Psoas muscle (tissue), 8 donors: ENCODE measurements around the gene SLIT3. TPM values are rescaled to one million over a fixed set of nuclear protein-coding genes. Genes with fewer than 3 reads are reported as not detected.

Experiments
- ATAC-seq, 4 donors: fragments of 200-7000 bp; cut with Tn5 transposase; one replicate each; pipeline ENCODE4 v1.9.1; 2020; ENCODE audit warnings: moderate library complexity in 3 of 4, mild to moderate bottlenecking in 2 of 4
- DNase-seq, 2 donors: peaks; one replicate each; pipeline ENCODE4 v3.0.0-alpha.2; 2020
- H3K27ac ChIP-seq: fragments of 200-600 bp; one replicate; pipeline ENCODE4 v1.8.0; 2022
- H3K27me3 ChIP-seq, 3 donors: fragments of 200-600 bp in 1 of 3; one replicate each; pipeline versions ENCODE4 v1.6.1 to v1.8.0; 2013 to 2022; ENCODE audit warnings: low read length in 2 of 3, mild to moderate bottlenecking in 2 of 3, moderate library complexity in 1 of 3; ENCODE audit not compliant: insufficient read depth in 3 of 3
- H3K36me3 ChIP-seq, 2 donors: fragments of 200-600 bp in 1 of 2; one replicate each; pipeline versions ENCODE4 v1.6.1 to v1.8.0; 2013 to 2022; ENCODE audit warnings: low read depth in 1 of 2, mild to moderate bottlenecking in 1 of 2, moderate library complexity in 1 of 2; ENCODE audit not compliant: insufficient read depth in 1 of 2
- H3K4me1 ChIP-seq: fragments of 200-600 bp; one replicate; pipeline ENCODE4 v1.8.0; 2022
- H3K4me3 ChIP-seq: fragments of 200-600 bp; one replicate; pipeline ENCODE4 v1.8.0; 2022; ENCODE audit warnings: mild to moderate bottlenecking
- H3K9me3 ChIP-seq: fragments of 200-600 bp; one replicate; pipeline ENCODE4 v1.8.0; 2022
- WGBS, 3 donors: extraction: QIAGEN DNeasy Blood & Tissue Kit; methylation state at CpG; one replicate each; pipeline versions ENCODE4 v1.1.6 to v1.1.7; 2013; 5-methylcytosine and 5-hydroxymethylcytosine counted together
- intact Hi-C, 2 donors: fragments of 100-400 bp; cut with DNase I; formaldehyde crosslinking; loops; one replicate each; pipeline versions ENCODE4 v1.11.0 to v1.14.2; 2022
- polyA plus RNA-seq, 3 donors: library from polyadenylated mRNA; stranded (reverse); fragments of 200-250 nt; gene quantifications; one replicate each; pipeline ENCODE4 v1.2.3, GENCODE V29; 2013
- total RNA-seq, 4 donors: library from RNA; stranded (reverse); fragmentation: NEBNext Ultra II Directional in 2 of 4; extraction: Animal tissue kit (Norgen Biotek cat#: 25700) in 2 of 4; gene quantifications; one replicate each; pipeline versions ENCODE4 v1.2.1 to v1.2.4, GENCODE V29; 2021 to 2023
- TF ChIP-seq, protein P1 (sequence below): fragments of 200-600 bp; IDR thresholded peaks from one replicate; pipeline ENCODE4 v1.8.0; 2022; ENCODE audit warnings: antibody characterized with exemption
- donor health status: healthy with polysubstance abuse.
- donor health status: DM: no; HTN: no; CAD: no; lungs with moderate emphysema.
- donor health status: Bipolar disorder and iron deficiency.
- donor health status: healthy.
- donor health status: DM: yes; HTN: yes; CAD: no.
- donor health status: DM: no; HTN: no; CAD: no.
- donor health status: DM: no; HTN: no; CAD: no.
- donor health status: DM: yes; HTN: yes; CAD: no.

Gene SLIT3
- total and polyA plus RNA-seq, 7 donors: 0.81 to 5.9 (median 2.1) TPM

DNA sequence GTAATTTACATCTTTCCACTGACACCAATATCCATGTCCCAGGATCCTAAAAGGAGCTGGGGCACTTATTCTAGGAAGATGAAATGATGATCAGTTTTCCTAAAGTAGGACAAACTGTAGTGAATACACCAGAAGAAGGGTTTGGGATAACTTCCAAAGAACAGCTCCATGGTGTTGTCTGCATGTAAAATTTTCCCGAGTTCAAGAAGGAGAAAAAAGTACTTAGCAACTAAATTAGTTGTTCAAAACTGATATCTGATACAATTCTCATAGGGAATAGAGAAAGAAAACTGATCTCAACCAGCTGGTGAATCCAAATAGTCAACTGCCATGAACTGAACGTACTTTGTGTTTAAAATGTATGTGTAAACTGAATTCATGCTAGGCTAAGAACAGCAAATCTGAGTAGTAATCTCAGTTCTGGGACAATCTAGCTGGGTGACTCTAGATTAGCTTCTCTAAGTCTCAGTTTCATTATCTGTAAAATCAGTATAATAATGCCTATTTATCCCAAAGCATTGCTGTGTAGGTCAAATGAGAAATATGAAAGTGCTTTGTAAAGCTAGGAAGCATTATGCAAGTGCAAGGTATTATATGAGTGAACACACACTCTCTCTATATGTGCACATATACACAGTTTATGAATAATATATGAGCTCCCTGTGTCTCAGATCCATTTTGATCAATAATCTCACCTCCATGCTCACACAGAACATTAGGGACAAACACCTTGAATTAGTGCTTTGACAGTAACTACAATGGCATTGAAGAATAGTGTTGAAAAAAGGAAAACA lies 357.7 kb downstream of the SLIT3 start:
- Histone ChIP-seq H3K27me3 (no peaks in the 10 kb centered on the region), H3K4me1 (no peaks in the 10 kb centered on the region), H3K4me3 (no peak overlapping the region), H3K27ac (no peak overlapping the region), H3K9me3 (no peaks in the 10 kb centered on the region), H3K36me3 (no peaks in the 10 kb centered on the region)
- TF ChIP-seq, protein P1, sequence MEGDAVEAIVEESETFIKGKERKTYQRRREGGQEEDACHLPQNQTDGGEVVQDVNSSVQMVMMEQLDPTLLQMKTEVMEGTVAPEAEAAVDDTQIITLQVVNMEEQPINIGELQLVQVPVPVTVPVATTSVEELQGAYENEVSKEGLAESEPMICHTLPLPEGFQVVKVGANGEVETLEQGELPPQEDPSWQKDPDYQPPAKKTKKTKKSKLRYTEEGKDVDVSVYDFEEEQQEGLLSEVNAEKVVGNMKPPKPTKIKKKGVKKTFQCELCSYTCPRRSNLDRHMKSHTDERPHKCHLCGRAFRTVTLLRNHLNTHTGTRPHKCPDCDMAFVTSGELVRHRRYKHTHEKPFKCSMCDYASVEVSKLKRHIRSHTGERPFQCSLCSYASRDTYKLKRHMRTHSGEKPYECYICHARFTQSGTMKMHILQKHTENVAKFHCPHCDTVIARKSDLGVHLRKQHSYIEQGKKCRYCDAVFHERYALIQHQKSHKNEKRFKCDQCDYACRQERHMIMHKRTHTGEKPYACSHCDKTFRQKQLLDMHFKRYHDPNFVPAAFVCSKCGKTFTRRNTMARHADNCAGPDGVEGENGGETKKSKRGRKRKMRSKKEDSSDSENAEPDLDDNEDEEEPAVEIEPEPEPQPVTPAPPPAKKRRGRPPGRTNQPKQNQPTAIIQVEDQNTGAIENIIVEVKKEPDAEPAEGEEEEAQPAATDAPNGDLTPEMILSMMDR: no peak
- no peak for ATAC-seq
- WGBS, 3 donors: 23 to 30% (median 24%) methylated on average over 2 of the region's 2 CpGs
- DNase-seq: no peak
- intact Hi-C loops: no loop called here

DNA sequence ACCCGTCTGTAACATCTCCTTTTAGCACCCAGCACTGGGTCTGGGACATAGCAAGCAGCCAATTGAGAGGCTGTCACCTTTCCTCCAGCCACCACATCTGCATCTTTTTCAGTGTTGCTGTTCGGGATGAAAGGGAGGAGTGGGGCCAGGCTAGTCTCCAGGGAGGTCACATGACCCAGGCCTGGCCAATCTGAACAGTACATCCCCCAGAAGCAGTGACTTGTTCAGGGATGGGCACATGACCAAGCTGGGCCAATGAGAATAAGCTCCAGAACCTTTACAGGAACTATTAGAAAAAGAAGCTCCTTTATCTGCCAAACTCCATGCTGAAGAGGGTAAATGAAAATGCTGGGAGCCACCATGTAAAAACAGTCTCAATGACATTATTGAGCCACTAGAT lies 359.0 kb downstream of the SLIT3 start:
- intact Hi-C loops: no loop called here
- ATAC-seq (no peak), DNase-seq (no peak)
- 35 to 49% (median 42%) methylated on average over 2 of the region's 2 CpGs for WGBS, 3 donors
- TF ChIP-seq, protein P1: no peak
- H3K4me3 ChIP-seq: no peak overlapping the region
- H3K27me3 ChIP-seq: no peaks in the 10 kb centered on the region
- H3K36me3 ChIP-seq: no peaks in the 10 kb centered on the region
- H3K4me1 ChIP-seq: no peaks in the 10 kb centered on the region
- H3K27ac ChIP-seq: no peak overlapping the region
- H3K9me3 ChIP-seq: no peaks in the 10 kb centered on the region

DNA sequence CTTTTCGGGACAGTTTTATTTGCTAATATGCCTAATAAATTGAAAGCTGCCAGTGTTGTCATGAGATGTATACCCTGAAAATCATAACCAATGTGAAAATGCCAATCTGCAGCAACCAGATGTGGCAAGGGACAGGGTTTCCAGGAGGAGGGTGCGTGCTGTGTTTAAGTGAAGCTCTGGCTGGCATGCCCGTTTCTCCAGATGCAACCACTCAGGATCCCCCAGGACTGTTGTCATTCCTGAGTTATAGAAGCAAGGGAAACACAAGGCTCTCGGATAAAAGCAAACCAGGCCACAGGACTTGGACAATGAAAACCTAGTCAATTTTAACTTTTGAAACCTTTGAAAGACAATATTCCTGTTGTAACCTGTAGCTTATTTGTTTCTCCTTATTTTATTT lies 360.2 kb downstream of the SLIT3 start:
- ATAC-seq: no peak
- intact Hi-C loops: no loop called here
- no peaks in the 10 kb centered on the region for H3K4me1 ChIP-seq
- H3K4me3 ChIP-seq: no peak overlapping the region
- H3K27ac ChIP-seq: no peak overlapping the region
- no peaks in the 10 kb centered on the region for H3K27me3 ChIP-seq
- no peaks in the 10 kb centered on the region for H3K36me3 ChIP-seq
- no peak for DNase-seq
- H3K9me3 ChIP-seq: no peaks in the 10 kb centered on the region
- 35 to 49% (median 45%) methylated on average over 4 of the region's 4 CpGs for WGBS, 3 donors
- TF ChIP-seq, protein P1: no peak

DNA sequence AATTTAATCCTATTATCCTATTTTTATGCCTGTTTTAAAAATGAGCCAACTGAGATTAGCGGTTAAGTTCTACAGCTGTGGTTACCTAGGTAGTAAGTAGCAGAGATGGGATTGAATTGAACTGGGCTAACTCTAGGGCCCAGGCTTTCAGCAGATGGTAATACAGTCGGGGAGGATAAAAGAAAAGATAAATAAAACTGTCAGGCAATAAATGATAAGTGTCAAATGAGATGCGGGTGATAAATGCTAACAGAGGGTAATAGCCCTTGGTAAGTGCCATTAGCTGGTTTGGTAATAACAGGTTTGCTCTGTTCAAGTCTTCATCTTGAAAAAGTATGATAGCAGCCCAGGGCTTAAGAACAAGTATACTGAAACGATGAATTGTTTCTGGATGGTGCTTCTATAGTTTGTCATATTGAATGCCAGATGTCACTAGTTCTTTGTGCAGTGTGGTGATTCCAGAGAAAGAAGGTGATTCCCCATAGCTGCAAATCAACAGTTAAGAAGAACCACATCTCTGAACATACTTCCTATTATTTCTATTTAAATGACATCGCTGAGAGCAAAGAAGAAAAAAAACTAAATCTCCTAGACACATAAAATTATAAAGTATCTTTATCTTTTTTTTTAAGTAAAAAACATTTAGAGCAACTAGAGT lies 360.9 kb downstream of the SLIT3 start:
- TF ChIP-seq, protein P1: no peak
- WGBS, 3 donors: 55 to 56% (median 55%) methylated on average over 5 of the region's 5 CpGs
- H3K9me3 ChIP-seq: no peaks in the 10 kb centered on the region
- H3K27me3 ChIP-seq: no peaks in the 10 kb centered on the region
- ATAC-seq (no peak), DNase-seq (no peak)
- no peaks in the 10 kb centered on the region for H3K4me1 ChIP-seq
- H3K27ac ChIP-seq: no peak overlapping the region
- intact Hi-C loops: no loop called here
- H3K36me3 ChIP-seq: no peaks in the 10 kb centered on the region
- no peak overlapping the region for H3K4me3 ChIP-seq
